ENCODE results near the gene IMMP2L.

GRCh38 chr7:110625294-110625693, 937.0 kb downstream of the IMMP2L start:
- TF ChIP-seq CTCF (conservative IDR thresholded peaks at IDR 0.05; ENCODE audit: low read depth, low read length) = no peak
- TF ChIP-seq NFE2L2 (IDR thresholded peaks at IDR 0.05; ENCODE audit: low read depth, low read length) = no peak
- TF ChIP-seq POLR2A (IDR thresholded peaks at IDR 0.05; ENCODE audit: low read depth, low read length) = no peak
- no peak for TF ChIP-seq RFX5 (IDR thresholded peaks at IDR 0.05; ENCODE audit: low read depth, low read length)
- TF ChIP-seq MXI1 (IDR thresholded peaks at IDR 0.05; ENCODE audit: borderline replicate concordance, low read depth, low read length) = no peak
